Lung microvascular endothelial cell (primary cell): Measurements from ENCODE around the gene DNAJC18. TPM values are rescaled to one million over a fixed set of nuclear protein-coding genes. Genes with fewer than 3 reads are reported as not detected.

Experiments
- DNase-seq, 2 donors: peaks; one replicate each; pipeline versions ENCODE4 v3.0.0 to v3.0.0-alpha.2; 2010; ENCODE audit warnings: low read depth in 2 of 2
- total RNA-seq: library from RNA; depleted of rRNA; stranded (reverse); fragments of >200 nt; gene quantifications from 2 replicates; pipeline ENCODE4 v1.2.1, GENCODE V29; 2014

The DNAJC18 gene
- total RNA-seq, 1 donor from 2014 or later = 6.3 TPM

DNA sequence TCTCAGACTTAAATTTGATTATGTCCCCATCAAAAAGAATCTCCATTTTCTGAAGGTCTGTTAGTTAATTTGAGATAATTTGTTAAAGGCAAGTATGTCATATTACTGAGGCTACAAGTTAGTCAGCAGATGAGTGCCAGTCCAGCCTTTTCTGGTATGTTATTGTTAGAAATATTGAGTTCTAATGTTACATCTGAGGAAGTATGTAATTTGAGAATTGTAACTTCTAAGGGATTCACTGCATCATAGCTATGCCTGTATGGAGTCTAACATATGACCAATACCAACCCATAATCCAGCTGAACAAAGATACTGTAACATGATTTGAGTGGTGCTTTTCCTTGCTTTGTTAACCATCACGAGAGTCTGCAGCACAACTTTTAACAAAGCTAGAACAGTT, 70.1 kb downstream of the DNAJC18 start:
- DNase-seq = no peak

DNA sequence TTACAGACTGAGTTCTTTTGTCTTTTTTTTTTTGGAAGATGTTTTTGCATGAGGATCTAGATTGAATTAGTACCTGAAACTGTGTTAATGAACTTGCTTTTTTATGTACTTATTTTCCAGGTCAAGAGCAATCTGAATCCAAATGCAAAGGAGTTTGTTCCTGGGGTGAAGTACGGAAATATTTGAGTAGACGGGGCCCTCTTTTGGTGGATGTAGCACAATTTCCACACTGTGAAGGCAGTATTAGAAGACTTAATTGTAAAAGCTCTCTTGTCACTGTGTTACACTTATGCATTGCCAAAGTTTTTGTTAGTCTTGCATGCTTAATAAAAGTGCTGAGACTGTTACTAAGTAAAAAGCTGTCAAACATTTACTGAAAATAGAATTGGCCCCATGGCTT, 70.7 kb downstream of the DNAJC18 start:
- DNase-seq = no peak

GRCh38 chr5:139364466-139364865, 74.9 kb downstream of the DNAJC18 start:
- no peak for DNase-seq

- no peak for DNase-seq
Observed at GRCh38 chr5:139363937-139364336, 75.4 kb downstream of the DNAJC18 start.

DNA sequence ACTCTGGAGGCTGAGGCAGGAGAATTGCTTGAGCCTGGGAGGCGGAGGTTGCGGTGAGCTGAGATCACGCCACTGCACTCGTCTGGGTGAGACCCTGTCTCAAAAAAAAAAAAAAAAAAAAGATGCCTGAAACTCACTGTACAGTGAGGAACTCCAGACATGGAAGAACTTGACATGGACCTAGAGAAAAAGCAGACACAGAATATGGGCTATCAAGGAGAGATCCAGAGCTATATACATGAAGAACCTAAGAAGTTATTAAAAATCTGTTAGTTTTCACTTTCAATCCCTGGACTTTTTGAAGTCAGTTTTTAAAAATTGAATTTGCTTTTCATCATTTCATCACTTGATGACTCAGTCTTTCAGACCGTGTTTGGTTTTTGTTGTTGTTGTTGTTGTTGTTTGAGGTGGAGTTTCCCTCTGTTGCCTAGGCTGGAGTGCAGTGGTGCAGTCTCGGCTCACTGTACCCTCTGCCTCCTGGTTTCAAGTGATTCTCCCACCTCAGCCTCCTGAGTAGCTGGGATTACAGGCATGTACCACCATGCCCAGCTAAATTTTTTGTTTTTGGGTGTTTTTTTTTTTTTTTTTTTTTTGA, 77.4 kb downstream of the DNAJC18 start:
- DNase-seq = no peak

GRCh38 chr5:139360384-139360783, 78.9 kb downstream of the DNAJC18 start:
- DNase-seq = no peak

Other genes with a start within 250 kb of the DNAJC18 start
- gene SIL1, start 241.2 kb downstream of the DNAJC18 start, total RNA-seq = 40.8 and 55.4 TPM in 2 replicates
- gene MATR3, start 145.8 kb downstream of the DNAJC18 start, total RNA-seq = 141 and 163 TPM in 2 replicates
- gene PAIP2, start 97.7 kb downstream of the DNAJC18 start, total RNA-seq = 66.0 and 87.1 TPM in 2 replicates
- gene SLC23A1, start 56.2 kb downstream of the DNAJC18 start, total RNA-seq = not detected in 2 replicates
- gene MZB1, start 49.6 kb downstream of the DNAJC18 start, total RNA-seq = under 0.01 and 0.22 TPM in 2 replicates
- gene PROB1, start 44.4 kb downstream of the DNAJC18 start, total RNA-seq = 2.8 and 7.3 TPM in 2 replicates
- 8.1 and 10.3 TPM in 2 replicates for gene SPATA24, start 35.4 kb downstream of the DNAJC18 start, total RNA-seq
- 392 and 472 TPM in 2 replicates for gene ECSCR, start 23.2 kb upstream of the DNAJC18 start, total RNA-seq
- gene SMIM33, start 31.5 kb upstream of the DNAJC18 start, total RNA-seq = under 0.01 TPM in 1 of 2 replicates, not detected in the other
- 18.7 and 51.9 TPM in 2 replicates for gene STING1, start 43.2 kb upstream of the DNAJC18 start, total RNA-seq
- gene UBE2D2, start 121.8 kb upstream of the DNAJC18 start, total RNA-seq = 56.0 and 58.7 TPM in 2 replicates
- 20.7 and 39.1 TPM in 2 replicates for gene CXXC5, start 208.8 kb upstream of the DNAJC18 start, total RNA-seq